GM21825 (cell line): ENCODE results near the gene USP48.

ENCODE experiments used
- ATAC-seq: cut with Tn5 transposase; IDR thresholded peaks from one replicate; pipeline ENCODE4 v1.9.1; 2021; ENCODE audit warnings: mild to moderate bottlenecking, moderate library complexity; ENCODE audit not compliant: unreplicated experiment

Gene USP48

GRCh38 chr1:21657456-21658190 is 125.3 kb downstream of the USP48 start:
- no peak for ATAC-seq

GRCh38 chr1:21655748-21656147 is 127.2 kb downstream of the USP48 start:
- ATAC-seq, result no peak

GRCh38 chr1:21655259-21655658 is 127.7 kb downstream of the USP48 start:
- no peak for ATAC-seq

- ATAC-seq, result no peak
Observed at GRCh38 chr1:21654209-21654608, 128.7 kb downstream of the USP48 start.

GRCh38 chr1:21653744-21654100 is 129.2 kb downstream of the USP48 start:
- ATAC-seq, result no peak

- ATAC-seq, result no peak
Observed at GRCh38 chr1:21652937-21653743, 129.8 kb downstream of the USP48 start.

GRCh38 chr1:21652101-21652936 is 130.6 kb downstream of the USP48 start:
- no peak for ATAC-seq

GRCh38 chr1:21651214-21652042 is 131.5 kb downstream of the USP48 start:
- no peak for ATAC-seq

- ATAC-seq, result no peak
Observed at GRCh38 chr1:21650400-21650799, 132.5 kb downstream of the USP48 start.

- no peak for ATAC-seq
Observed at GRCh38 chr1:21649315-21649714, 133.6 kb downstream of the USP48 start.

GRCh38 chr1:21648791-21649190 is 134.2 kb downstream of the USP48 start:
- no peak for ATAC-seq

GRCh38 chr1:21648352-21648730 is 134.6 kb downstream of the USP48 start:
- ATAC-seq, result no peak

GRCh38 chr1:21647431-21648351 is 135.3 kb downstream of the USP48 start:
- ATAC-seq, result no peak

- no peak for ATAC-seq
Observed at GRCh38 chr1:21645550-21645949, 137.4 kb downstream of the USP48 start.

GRCh38 chr1:21644906-21645305 is 138.0 kb downstream of the USP48 start:
- ATAC-seq, result no peak

- ATAC-seq, result no peak
Observed at GRCh38 chr1:21644348-21644747, 138.6 kb downstream of the USP48 start.

GRCh38 chr1:21643624-21644023 is 139.3 kb downstream of the USP48 start:
- no peak for ATAC-seq

GRCh38 chr1:21641967-21642739 is 140.8 kb downstream of the USP48 start:
- ATAC-seq, result no peak

- ATAC-seq, result no peak
Observed at GRCh38 chr1:21641537-21641936, 141.4 kb downstream of the USP48 start.
